ENCODE results near the gene C1RL.

DNA sequence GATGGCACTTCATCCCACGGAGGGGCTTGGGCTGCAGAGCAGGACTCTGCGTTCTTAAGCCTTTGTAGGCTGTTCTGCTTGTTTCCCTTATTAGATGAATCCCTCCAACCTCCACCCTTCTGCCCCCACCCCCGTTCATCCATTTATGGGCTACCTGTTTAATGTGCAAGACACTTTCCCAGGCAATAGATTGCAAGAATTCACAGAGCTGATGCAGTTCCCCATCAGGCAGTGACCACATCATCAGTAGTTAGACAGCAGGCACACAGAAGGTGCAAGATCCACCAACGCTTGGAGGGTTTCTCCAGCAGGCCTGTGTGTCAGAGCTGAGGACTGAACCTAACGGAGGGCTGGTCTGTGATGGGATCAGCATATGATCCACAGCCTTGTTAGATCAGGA, 15.5 kb downstream of the C1RL start:
- TF ChIP-seq FOXM1 (IDR thresholded peaks at IDR 0.05; ENCODE audit: borderline replicate concordance, low read depth) (no peak), CREB1 (IDR thresholded peaks at IDR 0.05; ENCODE audit: low read depth) (no peak), RAD21 (IDR thresholded peaks at IDR 0.05; ENCODE audit: low read depth) (no peak)
